DOHH2 (cell line): Measurements from ENCODE around the gene EHBP1L1.

Experiments
- H3F3A ChIP-seq: fragments of 200-600 bp; sonication (generic), shearing (Covaris generic); 2 replicates; pipeline ENCODE4 v1.6.0; 2016; ENCODE audit warnings: antibody characterized with exemption, mild to moderate bottlenecking; ENCODE audit not compliant: control insufficient read depth, insufficient read depth
- H3K27ac ChIP-seq: fragments of 200-600 bp; sonication (generic); 2 replicates; pipeline ENCODE4 v1.5.1; 2014; ENCODE audit warnings: low read depth, mild to moderate bottlenecking, low read length, moderate library complexity
- H3K27me3 ChIP-seq: fragments of 200-600 bp; sonication (generic); 2 replicates; pipeline ENCODE4 v1.6.1; 2014; ENCODE audit warnings: mild to moderate bottlenecking, low read length, mixed read lengths; ENCODE audit not compliant: control insufficient read depth
- H3K36me3 ChIP-seq: fragments of 200-600 bp; sonication (generic); 2 replicates; pipeline ENCODE4 v1.6.1; 2014; ENCODE audit warnings: mild to moderate bottlenecking, low read length, moderate library complexity, mixed read lengths; ENCODE audit not compliant: control insufficient read depth
- H3K4me1 ChIP-seq: fragments of 200-600 bp; sonication (generic); 2 replicates; pipeline ENCODE4 v1.6.1; 2014; ENCODE audit warnings: mild to moderate bottlenecking, low read length, mixed read lengths; ENCODE audit not compliant: control insufficient read depth
- H3K4me2 ChIP-seq: fragments of 200-600 bp; sonication (generic); 2 replicates; pipeline ENCODE4 v1.6.0; 2014; ENCODE audit warnings: mild to moderate bottlenecking, low read length, moderate library complexity
- H3K4me3 ChIP-seq: fragments of 200-600 bp; sonication (generic); 2 replicates; pipeline ENCODE4 v1.5.1; 2014; ENCODE audit warnings: mild to moderate bottlenecking, low read length, mixed read lengths
- H3K79me2 ChIP-seq: fragments of 200-600 bp; sonication (generic); 2 replicates; pipeline ENCODE4 v1.6.1; 2014; ENCODE audit warnings: mild to moderate bottlenecking, low read length, mixed read lengths; ENCODE audit not compliant: control insufficient read depth
- H3K9me2 ChIP-seq: fragments of 200-600 bp; sonication (generic); replicated peaks from 2 replicates; pipeline ENCODE4 v1.6.1; 2014; ENCODE audit warnings: mild to moderate bottlenecking, low read length, mixed read lengths; ENCODE audit not compliant: control insufficient read depth
- H3K9me3 ChIP-seq: fragments of 200-600 bp; sonication (generic); 2 replicates; pipeline ENCODE4 v1.6.1; 2014; ENCODE audit warnings: antibody characterized with exemption, low read length, mixed read lengths; ENCODE audit not compliant: control insufficient read depth, insufficient read depth
- H4K20me1 ChIP-seq: fragments of 200-600 bp; sonication (generic); 2 replicates; pipeline ENCODE4 v1.6.0; 2014; ENCODE audit warnings: low read depth, mild to moderate bottlenecking, antibody characterized with exemption, low read length, moderate library complexity; ENCODE audit not compliant: control insufficient read depth, insufficient read depth
- CTCF ChIP-seq: fragments of 200-600 bp; sonication (generic); IDR thresholded peaks from one replicate; pipeline ENCODE4 v1.5.1; 2014; ENCODE audit warnings: antibody characterized with exemption, mild to moderate bottlenecking, low read depth, low read length; ENCODE audit not compliant: poor library complexity, severe bottlenecking
- EZH2phosphoT487 ChIP-seq: fragments of 200-600 bp; sonication (generic); IDR thresholded peaks from 2 replicates; pipeline ENCODE4 v1.6.1; 2017; ENCODE audit warnings: borderline replicate concordance, mild to moderate bottlenecking, antibody characterized with exemption, low read length, moderate library complexity, mixed read lengths

The EHBP1L1 gene

GRCh38 chr11:65584106-65584505 is 8.3 kb downstream of the EHBP1L1 start:
- H3K9me2 ChIP-seq: no peaks in the 10 kb centered on the region
- 0 out of 2 replicates have a peak, but pooled peaks cover 3% of the 10 kb centered on the region for H3F3A ChIP-seq
- H3K36me3 ChIP-seq: peaks cover 7% of the 10 kb centered on the region
- H3K4me3 ChIP-seq: no peak overlapping the region
- H3K79me2 ChIP-seq: no peaks in the 10 kb centered on the region
- H3K4me2 ChIP-seq: no peak overlapping the region
- no peaks in the 10 kb centered on the region for H4K20me1 ChIP-seq
- H3K27me3 ChIP-seq: no peaks in the 10 kb centered on the region
- H3K9me3 ChIP-seq: no peaks in the 10 kb centered on the region
- TF ChIP-seq EZH2phosphoT487 (no peak), CTCF (no peak)
- no peak overlapping the region for H3K27ac ChIP-seq
- peaks cover 19% of the 10 kb centered on the region for H3K4me1 ChIP-seq

GRCh38 chr11:65584723-65585171 is 8.9 kb downstream of the EHBP1L1 start:
- no peak overlapping the region for H3K4me3 ChIP-seq
- no peak overlapping the region for H3K27ac ChIP-seq
- H3K4me2 ChIP-seq: no peak overlapping the region
- no peaks in the 10 kb centered on the region for H3K27me3 ChIP-seq
- H3K9me3 ChIP-seq: no peaks in the 10 kb centered on the region
- H3K79me2 ChIP-seq: no peaks in the 10 kb centered on the region
- H4K20me1 ChIP-seq: no peaks in the 10 kb centered on the region
- H3F3A ChIP-seq: 0 out of 2 replicates have a peak, but pooled peaks cover 3% of the 10 kb centered on the region
- peaks cover 7% of the 10 kb centered on the region for H3K36me3 ChIP-seq
- no peaks in the 10 kb centered on the region for H3K9me2 ChIP-seq
- no peak for TF ChIP-seq CTCF
- TF ChIP-seq EZH2phosphoT487: no peak
- peaks cover 25% of the 10 kb centered on the region for H3K4me1 ChIP-seq

GRCh38 chr11:65585396-65586246 is 9.8 kb downstream of the EHBP1L1 start:
- H3F3A ChIP-seq: 0 out of 2 replicates have a peak, but pooled peaks cover 3% of the 10 kb centered on the region
- peaks cover 28% of the 10 kb centered on the region for H3K4me1 ChIP-seq
- TF ChIP-seq CTCF: no peak
- TF ChIP-seq EZH2phosphoT487: no peak
- H3K79me2 ChIP-seq: no peaks in the 10 kb centered on the region
- H3K9me2 ChIP-seq: no peaks in the 10 kb centered on the region
- no peaks in the 10 kb centered on the region for H3K27me3 ChIP-seq
- no peak overlapping the region for H3K27ac ChIP-seq
- H3K4me3 ChIP-seq: no peak overlapping the region
- no peaks in the 10 kb centered on the region for H4K20me1 ChIP-seq
- no peak overlapping the region for H3K4me2 ChIP-seq
- H3K9me3 ChIP-seq: no peaks in the 10 kb centered on the region
- H3K36me3 ChIP-seq: peaks cover 12% of the 10 kb centered on the region
